Occipital lobe (tissue), 2 donors: ENCODE results near the gene KRT74. TPM values are rescaled to one million over a fixed set of nuclear protein-coding genes. Genes with fewer than 3 reads are reported as not detected.

Experiments
- DNase-seq: peaks from one replicate; lab custom pipeline; 2025; lab: John Stamatoyannopoulos, UW
- total RNA-seq: library from RNA; depleted of rRNA; stranded (reverse); fragments of >200 nt; gene quantifications from one replicate; pipeline ENCODE4 v1.2.3, GENCODE V29; 2014

The KRT74 gene
- total RNA-seq, 1 donor from 2014 or later: not detected

DNA sequence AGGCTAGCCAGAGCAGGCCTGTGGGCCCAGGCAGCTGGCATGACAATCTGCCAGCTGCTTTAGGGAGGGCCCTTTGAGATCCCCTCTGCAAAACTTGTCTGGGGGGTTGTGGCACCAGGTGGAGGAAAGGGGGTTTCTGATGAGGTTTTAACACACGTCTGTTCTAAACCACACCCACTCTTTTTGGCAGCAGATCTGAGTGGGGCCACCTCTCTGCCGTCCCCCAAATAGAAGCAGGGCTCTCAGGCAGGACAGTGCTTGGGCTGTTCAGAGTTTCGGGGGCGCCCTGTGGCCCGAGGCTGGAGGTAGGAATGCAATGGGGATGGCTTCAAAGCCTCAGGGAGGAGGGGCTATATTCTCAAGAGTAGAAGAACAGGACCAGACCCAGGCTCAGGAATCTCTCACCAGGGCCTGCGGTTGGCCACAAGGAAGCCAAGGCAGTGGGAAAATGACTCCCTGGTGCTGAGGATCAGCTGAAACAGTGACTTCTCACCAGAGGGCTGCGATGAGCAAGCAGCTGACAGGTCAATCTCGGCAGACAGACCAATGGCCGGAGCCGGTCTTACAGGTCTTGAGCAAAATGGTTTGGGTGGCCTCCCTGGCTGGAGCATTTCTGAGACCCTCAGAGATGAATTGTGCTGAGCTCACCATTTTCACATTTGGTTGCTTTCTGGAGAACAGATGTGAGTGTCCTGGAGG is 51.9 kb downstream of the KRT74 start:
- DNase-seq: no peak

DNA sequence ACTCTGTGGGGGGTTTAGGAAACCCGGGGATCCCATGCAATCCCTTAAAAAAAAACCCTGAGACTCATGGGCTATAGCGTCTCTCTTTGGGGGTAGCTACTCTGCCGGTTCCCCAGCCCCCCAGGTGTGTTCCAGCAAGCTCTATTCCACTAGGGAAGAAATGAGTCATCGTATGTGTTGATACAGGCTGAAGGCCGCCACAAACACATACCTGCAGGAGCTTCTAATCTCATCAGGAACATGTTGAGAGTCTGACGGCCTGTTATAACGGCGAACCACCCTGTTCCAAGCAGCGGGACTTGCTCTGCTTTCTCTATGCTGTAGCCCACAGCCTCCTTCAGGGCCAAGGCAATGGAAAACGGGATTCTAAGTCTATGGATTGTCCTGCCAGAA is 52.5 kb downstream of the KRT74 start:
- DNase-seq: no peak

DNA sequence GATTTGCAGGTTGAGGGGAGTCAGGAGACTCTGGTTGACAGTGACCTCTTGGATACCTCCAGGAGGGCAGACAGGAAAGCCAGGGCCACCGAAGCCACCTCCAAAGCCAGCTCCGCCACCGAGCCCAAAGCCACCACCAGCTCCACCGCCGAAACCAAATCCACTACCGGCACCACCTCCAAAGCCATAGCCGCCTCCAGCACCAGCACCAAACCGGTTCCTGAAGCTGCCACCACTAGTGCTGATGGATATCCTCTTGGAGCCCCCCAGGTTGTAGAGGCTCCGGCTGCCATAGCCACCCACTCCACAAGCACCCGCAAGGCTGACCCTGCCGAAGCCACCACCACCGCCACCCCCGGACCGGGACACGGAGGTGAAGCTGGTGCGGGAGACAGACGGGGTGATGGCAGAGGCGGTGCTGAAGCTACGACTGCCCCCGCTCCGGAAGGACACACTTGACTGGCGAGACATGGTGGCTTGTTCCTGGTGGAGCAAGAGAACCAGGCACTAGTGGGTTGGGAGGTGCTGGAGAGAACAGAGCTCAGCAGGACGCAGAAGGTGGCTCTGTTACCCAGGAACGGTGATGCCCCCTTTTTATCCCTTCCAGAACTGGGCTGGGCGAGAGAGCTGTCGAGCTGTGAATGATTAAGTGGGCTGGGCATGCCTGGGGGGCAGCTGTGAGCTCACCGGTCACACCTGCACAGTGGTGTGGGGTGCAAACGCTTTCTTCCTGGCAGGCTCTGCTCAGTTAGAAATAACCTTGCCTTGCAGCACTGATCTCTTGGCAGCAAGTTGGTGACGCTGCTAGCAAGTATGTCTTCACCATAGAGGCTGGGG is 53.6 kb downstream of the KRT74 start, which contains the start of gene KRT5:
Gene KRT5, minus strand, starts transcription at position 569 of the 837 bp plus-strand sequence. Its CDS starts 98 bp downstream, at position 471.
- no peak for DNase-seq

DNA sequence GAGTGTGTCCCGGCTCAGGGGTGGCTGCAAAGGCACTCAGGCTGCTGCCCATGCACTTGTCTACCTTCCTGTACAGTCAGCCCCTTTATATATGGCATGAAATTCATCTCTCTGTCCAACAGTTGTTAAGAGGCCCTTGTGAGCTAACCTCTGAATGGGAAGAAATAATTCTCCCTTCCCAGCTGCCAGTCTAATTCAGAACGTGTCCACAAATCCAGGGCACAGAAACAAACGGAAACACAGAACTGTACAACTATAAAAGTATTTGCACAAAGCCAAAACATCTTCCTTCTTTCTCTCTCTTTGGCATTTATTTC is 54.3 kb downstream of the KRT74 start:
- DNase-seq: no peak

DNA sequence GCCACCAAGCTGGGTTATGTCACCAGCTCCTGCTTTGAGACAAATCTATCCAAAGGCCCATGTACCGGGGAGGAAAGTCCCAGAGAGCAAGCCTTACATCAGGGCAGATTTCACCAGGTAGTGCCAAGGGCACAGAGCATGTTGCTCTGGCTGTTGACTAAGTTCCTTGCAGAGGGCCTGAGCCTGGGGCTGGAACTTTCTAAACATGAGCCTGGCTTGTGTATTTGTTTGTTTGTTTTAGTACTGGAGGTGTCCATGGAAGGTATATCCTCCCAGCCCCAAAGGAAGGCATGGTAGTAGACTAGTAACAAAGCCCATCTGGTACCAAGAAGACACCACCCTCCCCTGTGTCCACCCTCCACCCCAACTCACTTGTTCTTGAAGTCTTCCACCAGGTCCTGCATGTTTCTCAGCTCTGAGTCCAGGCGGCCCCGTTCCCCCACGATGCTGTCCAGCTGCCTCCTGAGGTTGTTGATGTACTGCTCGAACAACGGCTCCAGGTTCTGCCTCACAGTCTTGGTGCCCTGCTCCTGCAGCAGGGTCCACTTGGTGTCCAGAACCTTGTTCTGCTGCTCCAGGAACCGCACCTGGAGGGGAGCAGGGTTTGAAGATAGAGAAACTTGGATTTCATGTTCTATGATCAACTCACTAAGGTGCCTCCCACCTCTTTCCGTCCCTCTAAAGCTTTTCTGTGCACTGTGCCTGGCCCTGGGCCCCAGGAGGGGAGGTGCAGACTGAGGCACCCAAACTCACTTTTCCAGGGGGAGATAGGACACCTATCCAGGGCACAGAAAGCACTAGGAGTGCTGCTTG is 54.9 kb downstream of the KRT74 start:
- no peak for DNase-seq

DNA sequence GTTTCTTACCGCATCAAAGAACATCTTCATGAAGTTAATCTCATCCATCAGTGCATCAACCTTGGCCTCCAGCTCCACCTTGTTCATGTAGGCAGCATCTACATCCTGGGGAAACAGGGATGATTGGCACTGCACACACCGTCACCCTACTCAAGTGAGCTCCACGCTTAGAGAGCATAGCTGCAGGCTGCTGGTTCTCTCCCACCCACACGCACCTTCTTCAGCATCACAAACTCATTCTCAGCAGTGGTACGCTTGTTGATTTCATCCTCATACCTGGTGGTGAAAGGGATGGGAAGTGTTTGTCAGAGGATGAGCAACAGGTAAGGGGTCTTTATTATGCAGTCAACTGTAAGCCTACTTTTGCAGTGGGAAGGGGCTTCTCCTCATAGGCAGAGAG is 55.8 kb downstream of the KRT74 start:
- DNase-seq: no peak

DNA sequence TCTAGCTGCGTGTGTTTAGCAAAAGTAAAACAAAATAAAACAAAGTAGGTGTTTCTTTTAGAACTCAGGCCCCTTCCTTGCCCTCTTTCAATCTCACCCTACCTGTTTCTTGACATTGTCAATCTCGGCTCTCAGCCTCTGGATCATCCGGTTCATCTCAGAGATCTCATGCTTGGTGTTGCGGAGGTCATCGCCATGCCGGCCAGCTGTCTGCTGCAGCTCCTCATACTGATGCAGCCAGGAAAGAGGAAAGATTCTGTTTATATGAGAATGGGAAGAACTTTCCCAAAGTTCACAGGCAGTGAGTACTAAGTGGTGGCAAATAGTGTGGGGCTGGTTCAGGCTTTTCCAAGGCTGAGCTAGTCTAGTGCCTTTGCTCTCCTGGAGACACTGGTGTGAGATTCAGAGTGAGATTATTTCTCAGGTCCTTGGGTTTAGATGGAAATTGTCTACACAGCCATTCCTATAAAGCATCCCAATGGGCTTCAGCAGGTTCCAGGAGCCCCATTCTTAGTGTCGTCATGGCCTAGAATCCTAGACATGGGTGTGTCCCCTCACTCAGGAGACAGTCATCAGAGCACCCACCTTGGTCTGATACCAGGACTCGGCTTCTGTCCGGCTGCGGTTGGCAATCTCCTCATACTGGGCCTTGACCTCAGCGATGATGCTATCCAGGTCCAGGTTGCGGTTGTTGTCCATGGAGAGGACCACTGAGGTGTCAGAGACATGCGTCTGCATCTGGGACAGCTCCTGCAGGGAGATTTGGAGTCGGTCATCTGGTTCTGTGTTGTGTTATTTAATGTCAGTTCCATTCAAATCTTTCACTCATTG is 56.4 kb downstream of the KRT74 start:
- DNase-seq: no peak

DNA sequence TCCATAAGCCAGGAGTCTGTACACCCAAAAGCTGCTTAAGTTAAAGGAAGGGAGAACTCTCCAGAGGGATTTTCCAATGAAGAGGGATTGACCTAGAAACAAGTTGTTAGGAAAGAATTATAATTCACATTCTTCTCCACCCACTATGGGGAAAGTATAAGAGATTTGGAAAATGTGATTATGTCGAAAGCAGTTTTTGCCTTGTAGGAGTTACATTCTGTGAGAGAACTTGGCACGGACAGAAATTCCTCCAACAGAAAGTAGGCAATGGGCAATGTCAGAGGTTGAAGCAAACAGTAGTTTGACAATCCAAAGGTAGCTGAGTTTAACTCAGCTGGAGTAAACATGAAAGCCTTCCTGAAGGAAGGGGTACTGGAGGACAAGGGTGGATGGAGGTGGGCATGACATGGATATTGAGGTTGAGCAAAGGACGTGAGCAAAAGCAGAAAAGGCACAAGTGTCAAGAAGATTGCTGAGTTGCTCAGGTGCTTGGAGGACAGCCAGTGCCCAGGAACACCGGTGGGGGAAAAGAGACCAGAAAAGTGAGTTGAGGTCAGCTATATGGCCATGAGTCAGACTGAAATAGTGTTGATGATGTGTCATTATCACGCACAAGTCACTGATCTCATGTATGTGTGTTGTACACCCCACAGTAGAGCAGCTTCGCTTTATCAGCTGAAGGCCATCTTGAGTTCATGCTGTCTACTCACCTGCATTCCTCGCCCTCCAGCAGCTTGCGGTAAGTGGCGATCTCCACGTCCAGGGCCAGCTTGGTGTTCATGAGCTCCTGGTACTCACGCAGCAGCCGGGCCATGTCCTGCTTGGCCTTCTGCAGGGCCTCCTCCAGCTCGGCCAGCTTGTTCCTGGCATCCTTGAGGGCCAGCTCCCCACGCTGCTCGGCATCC is 57.5 kb downstream of the KRT74 start:
- no peak for DNase-seq

Other genes with a start within 250 kb of the KRT74 start
- gene KRT85, start 206.4 kb downstream of the KRT74 start, total RNA-seq: not detected
- not detected for gene KRT84, start 188.2 kb downstream of the KRT74 start, total RNA-seq
- not detected for gene KRT82, start 167.5 kb downstream of the KRT74 start, total RNA-seq
- gene KRT75, start 139.5 kb downstream of the KRT74 start, total RNA-seq: not detected
- 0.16 TPM for gene KRT6B, start 121.7 kb downstream of the KRT74 start, total RNA-seq
- gene KRT6C, start 100.0 kb downstream of the KRT74 start, total RNA-seq: not detected
- gene KRT6A, start 80.6 kb downstream of the KRT74 start, total RNA-seq: 0.62 TPM
- 0.62 TPM for gene KRT5, start 53.4 kb downstream of the KRT74 start, total RNA-seq
- not detected for gene KRT71, start 20.7 kb downstream of the KRT74 start, total RNA-seq
- not detected for gene KRT72, start 27.6 kb upstream of the KRT74 start, total RNA-seq
- gene KRT73, start 44.7 kb upstream of the KRT74 start, total RNA-seq: not detected
- gene KRT2, start 78.4 kb upstream of the KRT74 start, total RNA-seq: not detected
- 0.16 TPM for gene KRT1, start 106.6 kb upstream of the KRT74 start, total RNA-seq
- not detected for gene KRT77, start 129.7 kb upstream of the KRT74 start, total RNA-seq
- not detected for gene KRT76, start 203.5 kb upstream of the KRT74 start, total RNA-seq
- not detected for gene KRT3, start 222.3 kb upstream of the KRT74 start, total RNA-seq
- gene KRT4, start 240.3 kb upstream of the KRT74 start, total RNA-seq: 0.94 TPM